GM12878 (cell line): Measurements from ENCODE around the gene CR1. TPM values are rescaled to one million over a fixed set of nuclear protein-coding genes. Genes with fewer than 3 reads are reported as not detected.

Experiments used
- ATAC-seq: fragments of 200-7000 bp; cut with Tn5 transposase; 3 replicates; pipeline ENCODE4 v1.9.1; 2020; ENCODE audit warnings: mild to moderate bottlenecking, moderate library complexity
- BruUV-seq: library from RNA; stranded (reverse); fragments of 400-500 nt; replicated peaks from 2 replicates; lab custom pipeline; 2021; lab: Mats Ljungman, UMichigan
- CTCF ChIA-PET: fragments of 300-600 bp; sonication (Branson Sonifier 250); formaldehyde crosslinking; extraction: SDS; loops from one replicate; lab custom pipeline; 2021; ENCODE audit warnings: inconsistent platforms; lab: Yijun Ruan, JAX
- POLR2A ChIA-PET: fragments of 350-600 bp; formaldehyde crosslinking; extraction: SDS; loops from one replicate; lab custom pipeline; 2021; ENCODE audit warnings: inconsistent platforms; lab: Charles Lee
- RAD21 ChIA-PET: fragments of 300-600 bp; sonication (Branson Sonifier 250); formaldehyde crosslinking; loops from one replicate; lab custom pipeline; 2023; ENCODE audit warnings: antibody characterized with exemption; ENCODE audit not compliant: unreplicated experiment; lab: Charles Lee
- SMC1A ChIA-PET: fragments of 300-600 bp; sonication (Branson Sonifier 250); formaldehyde crosslinking; loops from one replicate; lab custom pipeline; 2023; ENCODE audit not compliant: unreplicated experiment, uncharacterized antibody; lab: Charles Lee
- DNase-seq: peaks from one replicate; pipeline ENCODE4 v3.0.0-alpha.2; 2011; ENCODE audit warnings: low read depth, low spot score
- FAIRE-seq: peaks from 3 replicates; lab custom pipeline; 2011; peaks lifted over from hg19 to GRCh38; lab: Jason Lieb, UNC
- H2AFZ ChIP-seq: 2 replicates; pipeline ENCODE4 v1.6.0; 2011; ENCODE audit warnings: low read depth, low read length, control low read depth; ENCODE audit not compliant: control insufficient read depth
- H3K27ac ChIP-seq: 2 replicates; pipeline ENCODE4 v1.5.1; 2011; ENCODE audit warnings: control low read depth; ENCODE audit not compliant: control insufficient read depth, insufficient read depth
- H3K27me3 ChIP-seq, 2 experiments: replicated peaks in 1 of 2; 2 replicates each; pipeline versions ENCODE4 v1.6.0 to v1.6.1; 2011; ENCODE audit warnings: low read length in 1 of 2; ENCODE audit not compliant: control insufficient read depth in 2 of 2, insufficient read depth in 2 of 2
- H3K36me3 ChIP-seq, 2 experiments: 2 replicates each; pipeline ENCODE4 v1.5.1; 2011; ENCODE audit warnings: low read length in 1 of 2; ENCODE audit not compliant: control insufficient read depth in 2 of 2, insufficient read depth in 2 of 2
- H3K4me1 ChIP-seq: 2 replicates; pipeline ENCODE4 v1.6.1; 2011; ENCODE audit warnings: mild to moderate bottlenecking, low read length, moderate library complexity, mixed read lengths; ENCODE audit not compliant: control insufficient read depth, insufficient read depth
- H3K4me2 ChIP-seq: 2 replicates; pipeline ENCODE4 v1.6.0; 2011; ENCODE audit warnings: control low read depth; ENCODE audit not compliant: control insufficient read depth, insufficient read depth
- H3K4me3 ChIP-seq: fragments of 200-600 bp; sonication (generic); 2 replicates; pipeline ENCODE4 v1.5.1; 2016
- H3K79me2 ChIP-seq: 2 replicates; pipeline ENCODE4 v1.6.0; 2011; ENCODE audit warnings: low read length; ENCODE audit not compliant: control insufficient read depth, insufficient read depth
- H3K9ac ChIP-seq: 2 replicates; pipeline ENCODE4 v1.8.0; 2011; ENCODE audit warnings: low read length, control low read depth, mixed read lengths; ENCODE audit not compliant: control insufficient read depth, insufficient read depth
- H3K9me3 ChIP-seq: replicated peaks from 3 replicates; pipeline ENCODE4 v1.5.1; 2011; ENCODE audit warnings: mild to moderate bottlenecking, low read length; ENCODE audit not compliant: control insufficient read depth, insufficient read depth
- H4K20me1 ChIP-seq: 2 replicates; pipeline ENCODE4 v1.6.0; 2011; ENCODE audit not compliant: control insufficient read depth, insufficient read depth
- BCL11A ChIP-seq: IDR thresholded peaks from 2 replicates; pipeline ENCODE4 v1.6.1; 2011; ENCODE audit warnings: low read depth, low read length
- BMI1 ChIP-seq: fragments of 450-650 bp; IDR thresholded peaks from 2 replicates; pipeline ENCODE4 v1.6.1; 2016; ENCODE audit warnings: mild to moderate bottlenecking, moderate library complexity, borderline replicate concordance
- GABPA ChIP-seq: IDR thresholded peaks from 2 replicates; pipeline ENCODE4 v1.6.1; 2014; ENCODE audit warnings: antibody characterized with exemption, low read depth, mild to moderate bottlenecking, inconsistent platforms
- JUND ChIP-seq: IDR thresholded peaks from 2 replicates; pipeline ENCODE4 v1.6.1; 2012; ENCODE audit warnings: low read depth, mild to moderate bottlenecking, low read length, improper control_type of control experiment, moderate library complexity
- NFYB ChIP-seq: IDR thresholded peaks from 2 replicates; pipeline ENCODE4 v1.6.1; 2011; ENCODE audit warnings: low read depth, mild to moderate bottlenecking, low read length, improper control_type of control experiment, moderate library complexity; ENCODE audit not compliant: insufficient read depth
- SIN3A ChIP-seq: IDR thresholded peaks from 2 replicates; pipeline ENCODE4 v1.6.1; 2012; ENCODE audit warnings: low read depth, low read length, improper control_type of control experiment
- STAT3 ChIP-seq: IDR thresholded peaks from 2 replicates; pipeline ENCODE4 v1.6.1; 2011; ENCODE audit warnings: low read depth, low read length, improper control_type of control experiment
- TCF3 ChIP-seq: IDR thresholded peaks from 2 replicates; pipeline ENCODE4 v1.6.1; 2012; ENCODE audit warnings: low read depth, mild to moderate bottlenecking, low read length, borderline replicate concordance; ENCODE audit not compliant: insufficient read depth
- ZBTB11 ChIP-seq: fragments of 450-650 bp; formaldehyde crosslinking; IDR thresholded peaks from 2 replicates; pipeline ENCODE4 v1.5.0; 2022; ENCODE audit warnings: mild to moderate bottlenecking, missing genetic modification characterization
- ZNF274 ChIP-seq: IDR thresholded peaks from one replicate; pipeline ENCODE4 v1.8.0; 2011; ENCODE audit not compliant: insufficient read length, insufficient read depth
- ZNF384 ChIP-seq: IDR thresholded peaks from 2 replicates; pipeline ENCODE4 v1.6.1; 2012; ENCODE audit warnings: low read depth, mild to moderate bottlenecking, low read length, improper control_type of control experiment, borderline replicate concordance
- WGBS: methylation state at CpG from one replicate; pipeline ENCODE4 v1.1.6; 2016; ENCODE audit warnings: low lambda C conversion rate; ENCODE audit not compliant: insufficient replicate concordance, insufficient coverage; ENCODE audit errors: missing lambda C conversion rate; 5-methylcytosine and 5-hydroxymethylcytosine counted together
- in situ Hi-C: fragments of 300-500 bp; cut with MboI; formaldehyde crosslinking; loops from 9 replicates; pipeline ENCODE4 v1.14.3; 2018; ENCODE audit warnings: mixed read lengths
- intact Hi-C: fragments of 100-400 bp; cut with micrococcal nuclease; formaldehyde crosslinking; loops from one replicate; pipeline ENCODE4 v1.14.2; 2022; ENCODE audit not compliant: unreplicated experiment
- polyA plus RNA-seq, 11 experiments: library from polyadenylated mRNA; depleted of rRNA in 4 of 11; unstranded in 6 of 11; stranded (reverse) in 5 of 11; fragments of >200 nt; fragmentation: Nextera tagmentation in 4 of 11; fragmentation: Illumina TruSeq in 1 of 11; extraction: Ambion mirVana in 4 of 11; extraction: Trizol in 1 of 11; gene quantifications; 1 replicate in 1 of 11; 2 replicates in 10 of 11; pipeline versions ENCODE4 v1.2.1 to v1.2.3, GENCODE V29; 2011 to 2016; ENCODE audit warnings: inconsistent platforms in 2 of 11, missing spikeins in 2 of 11, low read depth in 1 of 11
- total RNA-seq, 4 experiments: library from RNA; depleted of rRNA in 3 of 4; stranded (reverse); fragments of >200 nt in 3 of 4; fragmentation: Illumina TruSeq in 1 of 4; extraction: Trizol in 1 of 4; gene quantifications; 2 replicates each; pipeline versions ENCODE4 v1.2.1 to v1.2.3, GENCODE V29; 2013 to 2021
- TF ChIP-seq, protein P1 (sequence below): fragments of 150-350 bp; IDR thresholded peaks from 2 replicates; pipeline ENCODE4 v1.6.1; 2014; ENCODE audit warnings: mild to moderate bottlenecking, low read depth, low read length
- TF ChIP-seq, protein P2 (sequence below): fragments of 450-650 bp; conservative IDR thresholded peaks from 2 replicates; pipeline ENCODE4 v1.6.1; 2017; ENCODE audit warnings: mild to moderate bottlenecking, moderate library complexity

Gene CR1
- total and polyA plus RNA-seq, 10 of the 15 experiments (the other 5 are each of a cell fraction or from before 2014, with no cell fraction given), result 0.30 to 8.0 (median 4.3) TPM

DNA sequence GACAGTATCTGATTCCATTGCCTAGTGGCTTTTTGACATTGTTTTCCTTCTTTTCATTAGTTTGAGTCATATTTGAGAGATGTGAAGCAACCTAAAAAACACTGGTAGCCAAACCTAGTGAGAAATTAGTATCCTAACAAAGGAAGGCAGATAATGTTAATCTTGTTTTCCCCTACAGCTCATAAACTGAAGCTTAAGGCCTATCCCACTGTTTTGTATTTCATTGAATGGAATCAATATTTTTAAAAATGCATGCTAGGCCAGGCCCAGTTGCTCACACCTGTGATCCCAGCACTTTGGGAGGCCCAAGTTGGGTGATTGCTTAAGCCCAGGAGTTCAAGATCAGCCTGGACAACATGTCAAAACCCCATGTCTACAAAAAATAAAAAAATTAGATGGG, 150.2 kb downstream of the CR1 start (continued):
- TF ChIP-seq BMI1, result no peak
- TF ChIP-seq ZNF384, result no peak
- no peak for TF ChIP-seq JUND
- TF ChIP-seq, protein P1, sequence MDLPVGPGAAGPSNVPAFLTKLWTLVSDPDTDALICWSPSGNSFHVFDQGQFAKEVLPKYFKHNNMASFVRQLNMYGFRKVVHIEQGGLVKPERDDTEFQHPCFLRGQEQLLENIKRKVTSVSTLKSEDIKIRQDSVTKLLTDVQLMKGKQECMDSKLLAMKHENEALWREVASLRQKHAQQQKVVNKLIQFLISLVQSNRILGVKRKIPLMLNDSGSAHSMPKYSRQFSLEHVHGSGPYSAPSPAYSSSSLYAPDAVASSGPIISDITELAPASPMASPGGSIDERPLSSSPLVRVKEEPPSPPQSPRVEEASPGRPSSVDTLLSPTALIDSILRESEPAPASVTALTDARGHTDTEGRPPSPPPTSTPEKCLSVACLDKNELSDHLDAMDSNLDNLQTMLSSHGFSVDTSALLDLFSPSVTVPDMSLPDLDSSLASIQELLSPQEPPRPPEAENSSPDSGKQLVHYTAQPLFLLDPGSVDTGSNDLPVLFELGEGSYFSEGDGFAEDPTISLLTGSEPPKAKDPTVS, result no peak

- ChIA-PET POLR2A (no interaction called here), CTCF (no interaction called here), SMC1A (no interaction called here), RAD21 (no interaction called here)
- no peaks in the 10 kb centered on the region for H3K79me2 ChIP-seq
- no peaks in the 10 kb centered on the region for H4K20me1 ChIP-seq
- in situ Hi-C loops (no loop called here), intact Hi-C loops (no loop called here)
- H3K9ac ChIP-seq, result no peak overlapping the region
- H3K9me3 ChIP-seq, result no peaks in the 10 kb centered on the region; the same call in 2 of the 3 replicates
- H2AFZ ChIP-seq, result no peak overlapping the region
- no peak for ATAC-seq
- no TSS peak for BruUV-seq
- H3K4me1 ChIP-seq, result peaks cover 2% of the 10 kb centered on the region; the same call in 1 of the 2 replicates
- H3K4me3 ChIP-seq, result no peak overlapping the region
- FAIRE-seq, result no peak
- no peaks in the 10 kb centered on the region for H3K27me3 ChIP-seq
- no peak for DNase-seq
- no peak overlapping the region for H3K27ac ChIP-seq
- H3K36me3 ChIP-seq, result no peaks in the 10 kb centered on the region
- TF ChIP-seq ZBTB11 (no peak), ZNF274 (no peak), GABPA (no peak), STAT3 (no peak), JUND (no peak), SIN3A (no peak), BCL11A (no peak), NFYB (no peak), TCF3 (no peak)
- TF ChIP-seq, protein P2, sequence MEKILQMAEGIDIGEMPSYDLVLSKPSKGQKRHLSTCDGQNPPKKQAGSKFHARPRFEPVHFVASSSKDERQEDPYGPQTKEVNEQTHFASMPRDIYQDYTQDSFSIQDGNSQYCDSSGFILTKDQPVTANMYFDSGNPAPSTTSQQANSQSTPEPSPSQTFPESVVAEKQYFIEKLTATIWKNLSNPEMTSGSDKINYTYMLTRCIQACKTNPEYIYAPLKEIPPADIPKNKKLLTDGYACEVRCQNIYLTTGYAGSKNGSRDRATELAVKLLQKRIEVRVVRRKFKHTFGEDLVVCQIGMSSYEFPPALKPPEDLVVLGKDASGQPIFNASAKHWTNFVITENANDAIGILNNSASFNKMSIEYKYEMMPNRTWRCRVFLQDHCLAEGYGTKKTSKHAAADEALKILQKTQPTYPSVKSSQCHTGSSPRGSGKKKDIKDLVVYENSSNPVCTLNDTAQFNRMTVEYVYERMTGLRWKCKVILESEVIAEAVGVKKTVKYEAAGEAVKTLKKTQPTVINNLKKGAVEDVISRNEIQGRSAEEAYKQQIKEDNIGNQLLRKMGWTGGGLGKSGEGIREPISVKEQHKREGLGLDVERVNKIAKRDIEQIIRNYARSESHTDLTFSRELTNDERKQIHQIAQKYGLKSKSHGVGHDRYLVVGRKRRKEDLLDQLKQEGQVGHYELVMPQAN, result no peak
- H3K4me2 ChIP-seq, result no peak overlapping the region
- 44% methylated on average over 4 of the region's 4 CpGs for WGBS
Measured at GRCh38 chr1:207646944-207647579, 151.1 kb downstream of the CR1 start.
